ENCODE data around the gene ZBED4.

ZBED4 gene

DNA sequence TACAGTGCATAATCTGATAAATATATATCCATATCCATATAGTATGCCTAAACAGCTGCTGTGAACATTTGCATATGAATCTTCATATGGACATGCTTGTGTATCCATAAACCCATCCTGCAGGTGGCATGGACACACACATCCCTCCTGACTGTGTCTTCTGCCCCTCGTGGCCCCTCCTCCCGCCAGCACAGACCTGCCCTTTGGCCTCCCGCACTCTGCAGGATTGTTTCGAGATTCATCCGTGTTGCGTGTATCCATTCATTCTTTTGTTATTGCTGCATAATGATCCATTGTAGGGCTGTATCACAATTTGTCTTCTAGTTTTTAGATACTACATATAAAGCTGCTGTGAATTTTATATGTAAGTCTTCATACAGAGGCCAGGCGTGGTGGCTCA is 24.0 kb downstream of the ZBED4 start:
- DNase-seq (ENCODE audit: low read depth, low spot score): no peak

DNA sequence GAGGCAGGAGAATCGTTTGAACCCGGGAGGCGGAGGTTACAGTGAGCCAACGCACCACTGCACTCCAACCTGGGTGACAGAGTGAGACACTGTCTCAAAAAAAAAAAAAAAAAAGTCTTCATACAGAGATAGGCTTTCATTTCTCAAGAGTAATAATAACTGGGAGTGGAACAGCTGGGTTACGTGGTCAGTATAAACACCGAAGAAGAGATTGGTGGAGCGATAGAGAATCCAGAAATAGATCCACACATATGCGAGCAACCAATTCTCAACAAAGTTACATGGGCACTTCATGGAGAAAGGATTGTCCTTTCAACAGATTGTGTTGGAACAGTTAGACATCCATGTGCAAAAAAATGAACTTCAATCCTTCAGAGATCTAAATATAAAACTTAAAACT is 24.6 kb downstream of the ZBED4 start:
- DNase-seq (ENCODE audit: low read depth, low spot score): no peak

DNA sequence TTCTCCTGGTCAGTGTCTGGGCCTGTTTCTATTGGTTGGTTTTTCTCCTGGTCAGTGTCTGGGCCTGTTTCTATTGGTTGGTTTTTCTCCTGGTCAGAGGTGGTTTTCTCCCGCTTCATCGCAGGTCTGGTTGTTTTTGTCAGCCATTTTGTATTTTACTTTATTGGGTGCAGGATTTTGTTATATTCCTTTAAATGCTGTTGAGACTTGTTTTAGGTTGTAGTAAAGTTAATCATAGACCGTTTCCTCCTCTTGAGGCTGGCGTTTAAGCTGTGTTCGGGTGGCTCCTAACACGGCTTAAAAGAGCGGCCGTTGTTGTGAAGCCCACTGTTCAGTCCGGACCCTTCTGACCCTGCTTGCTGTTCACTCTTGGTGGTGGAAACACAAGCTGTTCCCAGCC is 26.2 kb downstream of the ZBED4 start:
- DNase-seq (ENCODE audit: low read depth, low spot score): no peak

DNA sequence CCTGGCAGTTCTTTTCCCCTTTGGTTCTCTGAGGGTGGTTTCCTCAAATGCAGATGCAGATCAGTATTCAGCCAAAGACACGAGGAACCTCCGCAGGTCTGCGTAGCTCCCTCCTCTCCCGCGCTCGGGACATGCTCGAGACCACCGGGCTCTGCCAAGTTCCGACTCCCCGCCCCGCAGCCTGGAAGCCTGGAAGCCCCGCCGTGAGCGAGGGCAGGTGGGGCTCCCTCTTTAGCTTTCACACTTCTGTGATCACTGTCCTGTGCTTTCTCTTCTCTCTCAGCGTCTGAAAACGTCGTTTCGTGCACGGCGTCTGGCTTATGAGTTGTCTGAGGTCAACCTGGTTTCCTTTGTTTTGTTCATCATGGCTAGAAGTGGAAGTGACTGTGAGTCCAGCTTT is 26.6 kb downstream of the ZBED4 start:
- no peak for DNase-seq (ENCODE audit: low read depth, low spot score)

DNA sequence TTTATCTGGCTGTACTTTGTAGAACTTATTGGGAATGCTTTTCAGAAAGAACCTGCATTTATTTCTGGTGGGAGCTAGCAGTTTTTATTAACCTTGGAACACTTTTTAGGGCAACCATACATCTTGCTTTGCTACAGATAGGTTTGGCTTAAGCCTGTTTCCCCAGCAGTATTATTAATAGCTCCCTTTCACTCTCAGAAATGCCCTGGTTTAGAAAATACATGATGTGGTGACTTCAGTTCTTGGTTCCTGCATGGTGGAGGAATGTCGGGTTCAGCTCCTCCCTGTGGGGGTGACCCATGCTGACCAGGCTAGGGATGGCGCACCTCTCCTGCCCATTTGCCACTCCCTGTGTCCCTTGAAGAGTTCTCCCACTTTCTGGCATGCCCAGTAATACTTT is 28.2 kb downstream of the ZBED4 start:
- DNase-seq (ENCODE audit: low read depth, low spot score): no peak

DNA sequence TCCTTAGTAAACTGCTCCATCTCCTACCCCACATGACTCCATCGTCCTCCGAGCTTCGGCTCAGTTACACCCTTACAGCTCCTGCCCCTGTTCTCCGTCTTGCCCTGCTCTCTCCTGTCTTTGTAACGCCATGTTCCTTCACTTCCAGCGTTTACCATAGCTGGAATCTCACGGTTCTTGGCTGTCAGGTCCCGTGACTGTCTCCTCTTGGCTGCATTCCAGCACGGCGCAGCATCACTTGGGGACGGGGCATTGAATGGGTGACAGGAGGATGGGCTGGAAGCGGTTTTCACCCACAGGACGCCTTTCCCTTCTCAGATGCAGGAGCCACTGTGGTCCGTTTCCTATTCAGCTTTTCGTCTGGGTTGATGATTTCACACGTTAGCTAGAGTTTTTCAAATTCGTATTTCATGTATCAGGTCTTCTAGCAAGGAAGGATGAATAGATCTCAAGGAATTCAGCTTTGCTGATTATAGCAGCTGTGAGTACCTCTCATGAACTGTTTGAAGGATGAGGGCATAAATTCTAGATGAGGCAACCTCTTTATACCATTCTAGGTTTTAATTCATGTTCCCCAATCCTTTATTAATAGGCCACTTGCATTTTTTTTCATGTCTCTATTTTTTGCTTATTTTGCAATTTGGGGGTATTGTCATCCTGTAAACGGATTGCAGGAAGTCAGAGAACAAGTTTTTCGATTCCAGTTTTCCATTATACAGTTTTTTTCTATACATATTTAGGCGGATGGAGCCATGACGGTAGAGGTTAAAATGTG is 29.1 kb downstream of the ZBED4 start:
- DNase-seq (ENCODE audit: low read depth, low spot score): no peak

DNA sequence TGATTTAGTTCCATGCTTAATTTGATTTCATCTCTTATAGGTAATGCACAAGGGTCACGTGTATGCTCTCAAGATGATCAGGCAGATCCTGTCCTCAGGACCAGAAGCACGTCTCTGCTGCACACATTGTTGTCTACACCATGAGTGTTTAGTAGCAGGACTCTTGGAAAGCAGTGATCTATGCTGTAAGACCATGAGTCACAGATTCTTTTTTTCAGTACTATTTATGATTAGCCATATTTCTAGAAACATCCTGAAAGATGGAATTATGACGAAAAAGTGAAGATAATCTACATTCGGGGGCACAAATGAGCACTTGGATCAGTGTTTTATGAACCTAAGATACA is 29.6 kb downstream of the ZBED4 start:
- no peak for DNase-seq (ENCODE audit: low read depth, low spot score)

DNA sequence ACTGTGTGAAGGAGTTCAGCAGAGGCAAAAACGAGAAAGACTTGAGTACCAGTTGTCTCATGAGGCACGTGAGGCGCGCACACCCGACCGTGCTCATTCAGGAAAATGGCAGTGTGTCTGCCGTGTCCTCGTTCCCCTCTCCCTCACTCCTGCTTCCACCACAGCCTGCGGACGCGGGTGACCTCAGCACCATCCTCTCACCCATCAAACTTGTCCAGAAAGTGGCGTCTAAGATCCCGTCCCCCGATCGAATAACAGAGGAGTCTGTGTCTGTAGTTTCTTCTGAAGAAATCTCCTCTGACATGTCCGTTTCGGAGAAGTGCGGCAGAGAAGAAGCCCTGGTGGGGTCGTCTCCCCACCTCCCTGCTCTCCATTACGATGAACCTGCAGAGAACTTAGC is 30.4 kb downstream of the ZBED4 start:
- no peak for DNase-seq (ENCODE audit: low read depth, low spot score)

DNA sequence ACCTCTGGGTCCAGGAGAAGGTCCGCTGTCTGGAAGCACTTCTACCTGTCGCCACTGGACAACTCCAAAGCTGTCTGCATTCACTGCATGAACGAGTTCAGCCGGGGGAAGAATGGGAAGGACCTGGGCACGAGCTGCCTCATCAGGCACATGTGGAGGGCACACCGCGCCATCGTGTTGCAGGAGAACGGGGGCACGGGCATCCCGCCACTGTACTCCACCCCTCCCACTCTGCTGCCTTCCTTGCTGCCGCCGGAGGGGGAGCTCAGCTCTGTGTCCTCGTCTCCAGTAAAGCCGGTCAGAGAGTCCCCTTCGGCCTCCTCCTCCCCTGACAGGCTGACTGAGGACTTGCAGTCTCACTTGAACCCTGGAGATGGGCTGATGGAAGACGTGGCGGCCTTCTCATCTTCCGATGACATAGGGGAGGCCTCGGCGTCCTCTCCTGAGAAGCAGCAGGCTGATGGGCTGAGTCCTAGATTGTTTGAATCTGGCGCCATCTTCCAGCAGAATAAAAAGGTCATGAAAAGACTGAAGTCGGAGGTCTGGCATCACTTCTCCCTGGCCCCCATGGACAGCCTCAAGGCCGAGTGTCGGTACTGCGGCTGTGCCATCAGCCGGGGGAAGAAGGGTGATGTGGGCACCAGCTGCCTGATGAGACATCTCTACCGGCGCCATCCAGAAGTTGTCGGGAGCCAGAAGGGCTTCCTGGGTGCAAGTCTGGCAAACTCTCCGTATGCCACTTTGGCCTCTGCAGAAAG is 31.0 kb downstream of the ZBED4 start:
- DNase-seq (ENCODE audit: low read depth, low spot score): no peak

DNA sequence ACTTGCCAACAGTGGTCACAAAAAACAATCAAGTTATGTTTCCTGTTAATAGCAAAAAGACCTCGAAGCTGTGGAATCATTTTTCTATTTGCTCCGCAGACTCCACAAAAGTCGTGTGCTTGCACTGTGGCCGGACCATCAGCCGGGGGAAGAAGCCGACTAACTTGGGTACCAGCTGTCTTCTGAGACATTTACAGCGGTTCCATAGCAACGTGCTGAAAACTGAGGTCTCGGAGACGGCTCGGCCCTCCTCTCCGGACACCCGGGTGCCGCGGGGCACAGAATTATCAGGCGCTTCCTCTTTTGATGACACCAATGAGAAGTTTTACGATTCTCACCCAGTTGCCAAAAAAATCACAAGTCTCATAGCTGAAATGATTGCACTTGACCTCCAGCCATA is 31.6 kb downstream of the ZBED4 start:
- DNase-seq (ENCODE audit: low read depth, low spot score): no peak

DNA sequence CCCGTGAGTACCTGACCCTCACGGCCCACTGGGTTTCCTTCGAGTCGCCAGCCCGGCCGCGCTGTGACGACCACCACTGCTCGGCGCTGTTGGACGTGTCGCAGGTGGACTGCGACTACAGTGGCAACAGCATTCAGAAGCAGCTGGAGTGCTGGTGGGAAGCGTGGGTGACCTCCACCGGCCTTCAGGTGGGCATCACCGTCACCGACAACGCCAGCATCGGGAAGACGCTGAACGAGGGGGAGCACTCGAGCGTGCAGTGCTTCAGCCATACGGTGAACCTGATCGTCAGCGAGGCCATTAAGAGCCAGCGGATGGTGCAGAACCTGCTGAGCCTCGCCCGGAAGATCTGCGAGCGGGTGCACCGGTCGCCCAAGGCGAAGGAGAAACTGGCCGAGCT is 32.2 kb downstream of the ZBED4 start:
- no peak for DNase-seq (ENCODE audit: low read depth, low spot score)

DNA sequence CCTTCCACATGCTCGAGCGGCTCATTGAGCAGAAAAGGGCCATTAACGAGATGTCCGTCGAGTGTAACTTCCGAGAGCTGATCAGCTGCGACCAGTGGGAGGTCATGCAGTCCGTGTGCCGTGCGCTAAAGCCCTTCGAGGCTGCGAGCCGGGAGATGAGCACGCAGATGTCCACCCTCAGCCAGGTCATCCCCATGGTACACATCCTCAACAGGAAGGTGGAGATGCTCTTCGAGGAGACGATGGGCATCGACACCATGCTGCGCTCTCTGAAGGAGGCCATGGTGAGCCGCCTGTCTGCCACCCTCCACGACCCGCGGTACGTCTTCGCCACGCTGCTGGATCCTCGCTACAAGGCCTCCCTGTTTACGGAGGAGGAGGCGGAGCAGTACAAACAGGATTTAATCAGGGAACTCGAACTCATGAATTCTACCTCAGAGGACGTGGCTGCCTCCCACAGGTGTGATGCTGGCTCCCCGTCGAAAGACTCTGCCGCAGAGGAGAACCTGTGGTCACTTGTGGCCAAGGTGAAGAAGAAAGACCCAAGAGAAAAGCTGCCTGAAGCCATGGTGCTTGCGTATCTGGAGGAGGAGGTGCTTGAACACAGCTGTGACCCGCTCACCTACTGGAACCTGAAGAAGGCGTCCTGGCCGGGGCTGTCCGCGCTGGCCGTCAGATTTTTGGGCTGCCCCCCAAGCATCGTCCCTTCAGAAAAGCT is 32.9 kb downstream of the ZBED4 start:
- no peak for DNase-seq (ENCODE audit: low read depth, low spot score)

DNA sequence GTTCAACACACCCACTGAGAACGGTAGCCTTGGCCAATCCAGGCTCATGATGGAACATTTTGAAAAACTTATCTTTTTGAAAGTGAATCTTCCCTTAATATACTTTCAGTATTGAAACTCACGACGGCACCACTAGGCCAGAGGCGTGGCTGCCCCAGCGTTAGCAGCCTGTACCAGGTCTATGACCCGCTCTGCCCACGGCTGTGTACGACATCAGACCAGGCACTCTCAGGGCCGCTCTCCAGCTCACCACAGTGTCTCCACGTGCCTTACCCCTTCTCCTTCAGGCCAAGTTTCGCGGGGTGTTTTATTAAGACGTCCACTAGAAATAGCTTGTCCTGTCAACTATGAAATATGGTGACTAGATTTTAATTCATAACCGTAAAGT is 33.4 kb downstream of the ZBED4 start:
- no peak for DNase-seq (ENCODE audit: low read depth, low spot score)

DNA sequence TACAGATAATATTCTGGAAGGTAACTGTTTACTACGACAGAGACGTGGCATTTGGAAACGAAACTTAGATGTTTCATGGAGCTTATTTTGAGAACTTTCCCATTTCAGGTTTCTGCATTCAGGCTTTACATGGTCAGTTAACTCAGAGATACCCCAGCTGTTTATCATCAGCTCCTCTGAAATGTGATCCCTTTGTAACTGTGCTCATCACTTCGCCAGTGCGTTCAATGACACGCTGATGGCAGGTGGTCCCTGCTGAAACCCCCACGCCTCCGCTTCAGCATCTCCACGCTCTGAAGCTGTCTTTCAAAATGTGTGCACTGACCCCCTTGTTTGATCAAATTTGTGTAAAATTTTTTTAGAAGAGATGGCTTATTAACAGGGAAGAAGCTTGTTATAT is 34.1 kb downstream of the ZBED4 start:
- no peak for DNase-seq (ENCODE audit: low read depth, low spot score)

DNA sequence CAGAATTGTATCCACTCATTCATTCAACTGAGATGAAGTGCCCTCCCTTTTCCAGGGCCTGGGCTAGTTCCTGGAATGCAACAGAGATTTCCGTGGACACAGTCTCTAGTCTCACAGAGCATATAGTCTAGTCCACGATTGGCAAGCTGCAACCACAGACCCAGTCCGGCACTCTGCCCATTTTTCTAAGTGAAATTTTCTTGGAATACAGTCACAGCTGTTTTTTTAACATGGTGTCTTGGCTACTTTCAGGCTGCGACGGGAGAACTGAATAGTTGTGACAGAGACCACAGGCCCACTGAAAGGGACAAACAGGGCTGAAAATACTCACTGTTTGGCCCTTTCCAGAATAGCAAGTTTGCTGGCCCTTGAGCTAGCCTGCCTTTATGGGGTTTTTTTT is 35.4 kb downstream of the ZBED4 start:
- DNase-seq (ENCODE audit: low read depth, low spot score): no peak

DNA sequence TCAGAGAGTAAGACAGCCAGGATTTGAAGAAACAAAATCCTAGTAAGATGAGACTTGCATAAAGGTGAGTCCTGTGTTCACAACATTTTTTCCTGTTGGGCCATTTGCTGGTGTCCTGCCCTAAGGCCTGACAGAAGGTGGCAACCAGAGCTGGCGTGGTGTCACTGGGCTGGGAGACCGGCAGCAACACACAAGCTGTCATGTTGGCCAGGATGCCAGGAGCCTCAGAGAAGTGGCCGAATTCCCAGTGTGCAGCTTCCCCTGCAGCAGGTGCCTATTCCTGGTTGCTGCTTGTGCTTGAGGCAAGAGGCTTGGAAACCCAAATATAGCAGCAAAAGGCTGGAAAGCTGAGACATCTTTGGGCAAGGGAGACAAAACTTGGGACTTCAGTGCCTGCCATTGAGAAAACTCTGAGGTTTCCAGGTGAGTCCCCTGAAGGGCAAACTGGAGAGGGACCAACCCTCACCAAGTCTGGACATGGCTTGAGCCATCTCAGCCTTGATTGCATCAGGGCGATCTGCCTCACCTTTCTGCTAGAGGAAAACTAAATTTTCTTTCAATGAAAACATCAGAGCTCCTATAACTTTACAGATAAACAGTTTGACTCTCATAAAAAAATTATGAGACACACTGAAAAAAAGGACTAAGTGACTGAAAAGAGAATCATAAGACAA is 38.7 kb downstream of the ZBED4 start:
- DNase-seq (ENCODE audit: low read depth, low spot score): no peak

DNA sequence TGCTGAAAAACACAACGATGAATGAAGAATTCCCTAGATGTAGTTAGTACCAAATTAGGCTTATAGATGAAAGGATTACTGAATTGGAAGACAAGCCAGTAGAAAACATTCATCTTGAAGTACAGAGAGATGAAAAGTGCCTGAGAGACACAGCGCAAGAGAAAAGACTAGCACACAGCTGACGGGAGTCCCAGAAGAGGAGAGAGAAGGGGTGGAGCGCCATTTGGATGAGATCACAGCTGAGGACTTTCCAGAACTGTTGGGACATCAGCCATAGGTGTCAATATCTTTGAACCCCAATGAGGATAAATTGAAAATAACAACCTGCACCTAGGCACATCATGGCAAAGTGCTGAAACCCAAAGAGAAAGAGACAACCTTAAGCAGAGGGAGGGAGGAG is 39.4 kb downstream of the ZBED4 start:
- no peak for DNase-seq (ENCODE audit: low read depth, low spot score)

DNA sequence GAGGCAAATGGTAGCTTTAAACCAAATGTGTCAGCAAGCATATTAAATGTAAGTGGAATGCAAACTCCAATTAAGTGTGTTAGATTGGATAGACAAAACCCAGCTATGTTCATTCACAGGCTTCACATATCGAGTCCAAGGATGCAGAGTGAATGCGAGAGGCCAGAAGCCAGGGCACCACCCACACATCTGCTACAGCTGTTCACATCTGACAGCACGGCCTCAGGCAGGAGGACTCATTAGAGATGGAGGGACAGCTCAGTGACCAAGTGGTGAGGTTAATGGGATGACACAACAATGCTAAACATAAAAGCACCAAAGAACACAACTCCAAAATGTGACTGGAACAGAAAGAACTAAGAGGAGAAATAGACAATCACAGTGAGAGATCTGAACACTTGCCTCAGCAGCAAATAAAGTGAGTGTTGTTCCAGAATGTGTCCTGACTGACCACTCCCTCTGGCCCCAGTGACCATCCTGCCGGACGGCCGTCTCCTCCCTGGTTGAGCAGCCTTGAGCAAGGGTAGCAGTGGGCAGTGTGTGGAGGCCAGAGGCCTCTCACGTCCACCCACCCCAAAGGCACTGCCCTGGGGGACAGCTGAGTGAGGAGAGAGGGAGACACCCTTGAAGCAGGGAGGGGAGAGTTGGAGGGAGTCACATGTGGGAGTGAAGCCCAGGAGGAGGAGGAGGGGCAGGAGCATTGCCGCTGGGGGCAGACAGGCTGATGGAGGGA is 40.8 kb downstream of the ZBED4 start:
- no peak for DNase-seq (ENCODE audit: low read depth, low spot score)

DNA sequence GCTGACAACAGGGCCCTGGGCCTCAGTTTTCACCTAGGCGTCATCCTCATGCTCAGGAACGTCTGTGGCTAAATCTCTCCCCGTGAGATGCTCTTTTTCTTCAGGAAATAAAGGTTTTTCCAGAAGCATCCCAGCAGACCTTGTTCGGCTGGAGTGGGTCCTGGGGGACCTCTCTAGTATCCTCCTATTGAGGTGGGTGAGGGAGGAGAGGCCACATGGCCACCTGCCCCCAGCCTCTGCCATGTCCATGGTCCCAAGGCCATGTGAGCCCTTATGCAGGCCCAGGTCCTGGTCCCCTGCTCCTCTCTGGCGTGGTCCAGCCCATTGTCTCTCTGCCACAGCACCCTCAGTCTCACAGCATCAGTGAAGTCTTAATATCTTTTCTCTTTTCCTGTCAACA is 42.6 kb downstream of the ZBED4 start:
- no peak for DNase-seq (ENCODE audit: low read depth, low spot score)

DNA sequence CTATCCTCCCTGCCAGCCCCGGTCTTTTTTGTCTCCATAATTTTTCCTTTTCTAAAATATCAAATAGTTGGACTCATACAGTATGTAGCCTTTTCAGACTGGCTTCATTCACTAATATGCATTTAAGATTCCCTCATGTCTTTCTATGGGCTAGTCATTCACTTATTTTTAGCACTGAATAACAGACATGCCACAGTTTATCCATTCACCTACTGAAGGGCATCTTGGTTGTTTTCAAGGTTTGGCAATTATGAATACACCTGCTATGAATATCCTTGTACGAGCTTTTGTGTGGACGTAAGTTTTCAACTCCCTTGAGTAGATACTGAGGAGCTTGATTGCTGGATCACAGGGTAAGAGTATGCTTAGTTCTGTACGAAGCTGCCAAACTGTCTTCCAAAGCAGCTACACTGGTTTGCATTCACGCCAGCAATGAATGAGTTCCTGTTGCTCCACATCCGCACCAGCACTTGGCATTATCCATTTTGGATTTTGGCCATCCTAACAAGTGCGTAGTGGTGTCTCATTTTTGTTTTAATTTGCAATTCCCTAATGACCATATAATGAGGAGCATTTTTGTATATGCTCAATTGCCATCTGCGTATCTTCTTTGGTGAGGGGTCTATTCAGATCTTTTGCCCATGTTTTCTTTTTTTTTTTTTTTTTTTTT is 43.5 kb downstream of the ZBED4 start:
- DNase-seq (ENCODE audit: low read depth, low spot score): no peak

DNA sequence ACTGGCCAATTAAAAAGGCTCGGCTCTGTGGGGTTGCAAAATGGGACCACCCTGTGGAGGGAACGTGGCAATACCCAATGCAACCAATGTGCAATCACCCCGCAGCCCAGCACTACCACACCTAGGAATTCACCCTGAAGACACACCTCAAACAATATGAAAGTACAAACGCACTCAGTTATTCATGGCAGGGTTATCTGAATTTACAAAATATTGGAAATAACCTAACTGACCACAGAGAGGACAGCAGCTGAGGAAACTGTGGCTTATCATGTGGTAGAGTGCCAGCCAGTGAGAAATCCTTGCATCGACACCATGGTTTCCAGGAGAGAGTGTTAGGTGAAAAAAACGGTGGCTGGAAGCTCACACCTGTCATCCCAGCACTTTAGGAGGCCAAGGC is 45.9 kb downstream of the ZBED4 start:
- no peak for DNase-seq (ENCODE audit: low read depth, low spot score)
